ENCODE data around the gene VAC14.

DNA sequence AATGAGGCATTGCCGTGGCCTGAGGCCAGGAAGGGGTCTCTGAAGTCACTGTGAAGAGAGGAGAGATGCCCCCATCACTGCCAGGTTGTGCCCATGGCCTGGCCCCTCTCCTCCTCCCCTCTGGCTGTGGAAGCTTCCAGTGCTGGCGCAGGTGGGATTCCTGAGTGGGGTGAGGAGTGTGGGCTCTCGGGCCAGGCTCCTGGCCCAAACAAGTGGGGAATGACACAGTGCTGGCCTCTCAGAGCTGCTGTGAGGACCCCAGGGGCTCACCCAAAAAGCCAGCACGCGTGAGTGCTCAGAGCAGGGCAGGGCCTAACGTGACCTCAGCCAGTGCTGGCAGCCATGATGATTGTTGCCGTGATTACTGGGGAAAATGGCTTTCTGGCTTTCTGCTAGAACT, 61.6 kb downstream of the VAC14 start:
- TF ChIP-seq, protein P1, sequence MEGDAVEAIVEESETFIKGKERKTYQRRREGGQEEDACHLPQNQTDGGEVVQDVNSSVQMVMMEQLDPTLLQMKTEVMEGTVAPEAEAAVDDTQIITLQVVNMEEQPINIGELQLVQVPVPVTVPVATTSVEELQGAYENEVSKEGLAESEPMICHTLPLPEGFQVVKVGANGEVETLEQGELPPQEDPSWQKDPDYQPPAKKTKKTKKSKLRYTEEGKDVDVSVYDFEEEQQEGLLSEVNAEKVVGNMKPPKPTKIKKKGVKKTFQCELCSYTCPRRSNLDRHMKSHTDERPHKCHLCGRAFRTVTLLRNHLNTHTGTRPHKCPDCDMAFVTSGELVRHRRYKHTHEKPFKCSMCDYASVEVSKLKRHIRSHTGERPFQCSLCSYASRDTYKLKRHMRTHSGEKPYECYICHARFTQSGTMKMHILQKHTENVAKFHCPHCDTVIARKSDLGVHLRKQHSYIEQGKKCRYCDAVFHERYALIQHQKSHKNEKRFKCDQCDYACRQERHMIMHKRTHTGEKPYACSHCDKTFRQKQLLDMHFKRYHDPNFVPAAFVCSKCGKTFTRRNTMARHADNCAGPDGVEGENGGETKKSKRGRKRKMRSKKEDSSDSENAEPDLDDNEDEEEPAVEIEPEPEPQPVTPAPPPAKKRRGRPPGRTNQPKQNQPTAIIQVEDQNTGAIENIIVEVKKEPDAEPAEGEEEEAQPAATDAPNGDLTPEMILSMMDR (IDR thresholded peaks at IDR 0.05; ENCODE audit: control extremely low read depth in 1 of 3, insufficient read depth in 1 of 3, low read depth in 1 of 3, low read length in 3 of 3): no peak
- TF ChIP-seq CBX5 (IDR thresholded peaks at IDR 0.05; ENCODE audit: low read depth, low read length) (no peak), SIN3A (conservative IDR thresholded peaks at IDR 0.05 in 1 of 2, IDR thresholded peaks at IDR 0.05 in 1 of 2; ENCODE audit: low read depth in 1 of 2, low read length in 2 of 2) (no peak), POLR2A (IDR thresholded peaks at IDR 0.05; ENCODE audit: control extremely low read depth in 1 of 2, low read depth in 2 of 2, low read length in 2 of 2) (no peak), MAFK (IDR thresholded peaks at IDR 0.05; ENCODE audit: low read depth, low read length) (no peak), EP300 (IDR thresholded peaks at IDR 0.05; ENCODE audit: borderline replicate concordance in 1 of 2, low read depth in 2 of 2, low read length in 2 of 2) (no peak)
